ENCODE data around the gene AIP. TPM values are rescaled to one million over a fixed set of nuclear protein-coding genes. Genes with fewer than 3 reads are reported as not detected.
A peak's percentile ranks its signal among the peaks of the same experiment; 100 is the strongest.
"Not testable (repeated sequence)": the region's sequence is repeated elsewhere in the genome, so short reads cannot be mapped to it uniquely, and the experiment has no call there.

Gene AIP
- total RNA-seq, 1 experiment from 2014 or later: 99.9 TPM

DNA sequence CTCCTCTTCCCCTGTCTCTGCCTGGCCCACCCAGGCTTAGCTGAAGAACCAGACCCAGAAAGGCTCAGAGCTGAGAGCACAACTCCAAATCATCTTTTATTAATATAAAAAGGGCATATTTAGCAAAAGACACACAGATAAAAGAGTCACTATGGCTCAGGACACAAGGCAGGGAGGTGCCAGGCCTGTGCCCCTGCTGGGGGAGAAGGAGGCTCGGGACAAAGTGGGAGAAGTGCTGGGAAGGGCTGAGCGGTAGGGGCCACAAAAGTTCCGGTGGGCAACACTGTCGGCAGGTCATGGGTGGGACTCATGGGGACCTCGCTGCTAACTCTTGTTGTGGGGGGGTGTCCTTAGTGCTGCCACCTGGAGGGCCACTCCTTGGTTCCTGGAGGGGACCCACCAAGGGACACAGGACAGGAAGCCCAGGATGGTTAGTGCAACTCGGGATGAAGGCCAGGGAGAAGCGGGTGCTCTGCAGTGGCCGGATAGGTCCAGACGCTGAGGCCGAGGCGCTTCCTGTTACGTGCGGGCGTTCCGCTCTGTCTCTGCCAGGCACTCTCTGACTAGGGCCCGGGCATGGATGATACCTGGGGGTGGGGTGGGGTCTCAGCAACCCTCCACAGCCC lies 23.7 kb downstream of the AIP start:
- DNase-seq (ENCODE audit: low spot score): no peak

DNA sequence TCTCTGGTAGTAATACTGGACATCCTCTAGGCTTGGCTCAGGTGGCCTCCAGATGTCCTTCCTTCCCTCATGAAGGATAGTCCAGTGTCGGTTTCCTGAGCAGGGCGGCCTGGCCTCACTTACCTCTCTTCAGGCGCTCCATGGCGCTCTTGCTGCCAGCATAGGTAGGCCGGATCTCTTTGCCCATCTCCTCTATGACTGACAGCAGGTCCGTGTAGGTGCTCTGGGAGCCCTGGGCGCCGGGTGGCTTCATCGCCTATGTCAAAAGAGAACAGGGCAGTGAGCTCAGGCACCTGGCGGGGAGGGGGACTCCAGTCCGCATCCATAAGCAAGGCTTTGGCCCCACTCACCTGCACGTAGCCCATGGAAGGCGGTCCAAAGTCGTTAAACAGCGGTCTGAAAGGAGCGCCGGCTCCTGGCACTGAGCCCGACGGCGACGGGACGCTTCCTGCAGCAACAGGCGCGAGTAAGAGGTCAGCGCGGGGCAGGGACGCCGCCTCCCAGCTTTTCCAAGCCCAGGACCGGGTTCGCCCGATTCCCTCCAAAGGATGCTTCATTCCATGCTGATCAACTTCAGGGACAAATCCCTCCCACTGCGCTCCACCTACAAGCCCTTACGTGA lies 24.5 kb downstream of the AIP start:
- DNase-seq (ENCODE audit: low spot score): no peak

DNA sequence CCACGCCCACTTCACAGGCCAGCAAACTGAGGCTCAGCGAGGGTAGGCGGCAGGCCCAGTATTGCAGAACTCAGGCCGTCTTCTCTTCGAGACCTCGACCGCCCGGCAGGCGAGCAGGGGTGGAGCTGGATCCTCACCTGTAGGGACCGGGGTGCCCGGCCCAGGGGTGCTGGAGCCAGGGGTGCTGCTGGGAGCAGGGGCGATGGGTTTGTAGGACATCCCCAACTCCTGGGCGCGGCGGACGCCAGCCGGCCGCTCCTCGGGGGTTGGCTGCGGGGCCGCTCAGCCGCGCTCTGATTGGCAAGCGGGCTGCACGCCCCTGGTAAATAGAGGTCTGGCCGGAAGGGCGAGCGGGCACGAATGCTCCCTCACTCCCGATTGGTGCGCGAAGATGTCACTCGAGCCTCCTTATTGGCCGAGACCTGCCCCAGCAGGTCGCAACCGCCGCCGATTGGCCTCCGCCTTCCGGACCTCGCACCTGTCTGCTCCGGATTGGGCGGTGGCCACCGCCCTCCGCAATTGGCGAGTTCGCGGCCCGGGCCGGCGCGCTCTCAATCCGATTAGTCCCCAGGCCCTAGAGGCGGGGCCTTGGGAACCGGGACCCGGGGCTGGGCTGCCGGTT lies 25.1 kb downstream of the AIP start, which contains the start of gene CDK2AP2:
Gene CDK2AP2, minus strand, starts transcription at position 299 of the 622 bp plus-strand sequence. Its CDS starts 80 bp downstream, at position 219.
- peak; percentile 98 for DNase-seq (ENCODE audit: low spot score)

DNA sequence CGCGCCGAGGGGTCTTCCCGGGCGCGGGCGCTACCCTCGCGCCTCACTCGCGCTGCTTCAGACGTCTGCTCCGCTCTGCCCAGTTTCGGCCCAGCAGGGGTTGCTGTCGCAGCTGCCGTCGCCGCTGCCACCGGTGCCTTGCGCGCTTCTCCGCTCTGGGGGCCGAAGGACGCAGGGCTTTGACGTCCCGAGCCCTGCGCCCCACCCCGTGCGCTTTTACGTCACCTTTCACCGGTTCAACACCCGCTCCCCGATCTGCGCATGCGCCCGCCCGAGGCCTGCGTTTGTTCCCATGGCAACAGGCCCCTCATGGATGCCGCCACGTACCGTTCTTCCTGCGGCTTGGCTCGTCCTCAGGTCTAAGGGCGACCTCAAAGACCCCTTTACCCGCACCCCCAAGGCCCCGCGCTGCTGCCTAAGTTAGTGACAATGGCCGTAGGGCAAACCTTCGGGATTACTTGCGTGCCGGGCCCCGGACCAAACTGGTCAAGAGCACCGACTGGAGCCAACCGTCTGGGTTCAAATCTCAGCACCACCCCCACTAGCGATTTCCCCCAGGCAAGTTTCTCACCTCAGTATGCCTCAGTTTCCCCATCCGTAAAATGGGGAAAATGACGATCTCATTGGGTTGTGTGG lies 25.8 kb downstream of the AIP start:
- peak; percentile 89 for DNase-seq (ENCODE audit: low spot score)

DNA sequence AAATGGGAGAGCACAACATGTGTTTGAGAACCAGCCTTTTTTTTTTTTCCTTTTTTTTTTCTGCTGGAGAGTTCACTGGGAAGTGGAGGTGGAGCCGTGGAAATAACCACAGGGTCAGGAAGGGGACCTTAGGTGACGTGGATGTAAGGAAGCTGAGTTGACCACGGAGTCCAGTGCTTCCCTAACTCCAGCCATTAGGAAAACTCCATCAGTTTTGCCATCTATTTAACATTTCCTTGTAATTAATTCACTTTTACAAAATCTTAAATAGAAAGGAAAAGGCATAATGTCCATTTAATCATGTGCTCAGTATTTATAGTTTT lies 27.2 kb downstream of the AIP start:
- DNase-seq (ENCODE audit: low spot score): no peak

DNA sequence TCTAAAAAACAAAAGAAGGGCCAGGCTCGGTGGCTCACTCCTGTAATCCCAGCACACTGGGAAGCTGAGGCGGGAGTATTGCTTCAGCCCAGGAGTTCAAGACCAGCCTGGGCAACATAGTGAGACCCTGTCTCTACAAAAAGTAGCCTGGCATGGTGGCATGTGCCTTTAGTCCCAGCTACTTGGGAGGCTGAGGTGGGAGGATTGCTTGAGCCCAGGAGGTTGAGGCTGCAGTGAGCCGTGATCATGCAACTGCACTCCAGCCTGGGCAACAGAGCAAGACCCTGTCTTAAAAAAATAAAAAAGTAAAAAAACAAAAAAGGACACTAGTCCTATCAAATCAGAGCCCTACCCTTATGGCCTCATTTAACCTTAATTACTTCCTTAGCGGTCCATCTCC lies 28.7 kb downstream of the AIP start:
- not testable (repeated sequence) for DNase-seq (ENCODE audit: low spot score)

DNA sequence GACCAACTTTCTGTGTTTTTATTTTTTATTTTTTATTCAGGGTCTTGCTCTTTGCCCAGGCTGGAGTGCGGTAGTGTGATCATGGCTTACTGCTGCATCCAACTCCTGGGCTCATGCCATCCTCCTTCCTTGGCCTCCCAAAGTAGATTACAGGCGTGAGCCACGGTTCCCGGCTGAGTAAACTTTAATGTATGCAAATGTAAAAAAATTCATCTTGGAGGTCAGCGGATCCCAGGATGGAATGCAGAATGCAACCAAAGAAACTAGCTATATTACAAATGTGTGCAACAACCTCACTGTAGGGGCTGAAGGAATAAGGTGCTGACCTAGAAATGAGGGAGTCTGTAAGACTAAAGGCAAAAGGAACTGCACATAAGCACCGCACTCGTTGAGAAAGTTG lies 31.3 kb downstream of the AIP start:
- DNase-seq (ENCODE audit: low spot score): no peak

DNA sequence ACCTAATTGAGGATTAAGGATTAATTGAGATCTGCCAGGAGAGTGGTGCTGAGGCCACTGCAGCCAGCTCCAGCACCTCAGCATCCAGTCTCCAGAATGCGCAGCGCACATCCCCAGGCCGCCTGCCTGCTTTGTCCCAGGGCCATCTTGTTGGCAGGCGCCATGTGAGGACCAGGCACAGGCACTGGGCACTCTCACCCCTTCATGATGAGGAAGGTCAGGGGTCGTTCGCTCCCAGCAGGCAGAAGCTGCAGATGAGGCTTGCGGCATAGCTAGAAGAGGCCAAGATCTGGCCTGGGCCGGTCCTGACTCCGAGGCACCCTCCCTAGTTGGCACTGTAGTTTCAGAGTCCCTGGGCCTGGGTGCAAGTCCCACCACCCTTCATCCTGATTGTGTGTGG lies 34.0 kb downstream of the AIP start:
- DNase-seq (ENCODE audit: low spot score): no peak

DNA sequence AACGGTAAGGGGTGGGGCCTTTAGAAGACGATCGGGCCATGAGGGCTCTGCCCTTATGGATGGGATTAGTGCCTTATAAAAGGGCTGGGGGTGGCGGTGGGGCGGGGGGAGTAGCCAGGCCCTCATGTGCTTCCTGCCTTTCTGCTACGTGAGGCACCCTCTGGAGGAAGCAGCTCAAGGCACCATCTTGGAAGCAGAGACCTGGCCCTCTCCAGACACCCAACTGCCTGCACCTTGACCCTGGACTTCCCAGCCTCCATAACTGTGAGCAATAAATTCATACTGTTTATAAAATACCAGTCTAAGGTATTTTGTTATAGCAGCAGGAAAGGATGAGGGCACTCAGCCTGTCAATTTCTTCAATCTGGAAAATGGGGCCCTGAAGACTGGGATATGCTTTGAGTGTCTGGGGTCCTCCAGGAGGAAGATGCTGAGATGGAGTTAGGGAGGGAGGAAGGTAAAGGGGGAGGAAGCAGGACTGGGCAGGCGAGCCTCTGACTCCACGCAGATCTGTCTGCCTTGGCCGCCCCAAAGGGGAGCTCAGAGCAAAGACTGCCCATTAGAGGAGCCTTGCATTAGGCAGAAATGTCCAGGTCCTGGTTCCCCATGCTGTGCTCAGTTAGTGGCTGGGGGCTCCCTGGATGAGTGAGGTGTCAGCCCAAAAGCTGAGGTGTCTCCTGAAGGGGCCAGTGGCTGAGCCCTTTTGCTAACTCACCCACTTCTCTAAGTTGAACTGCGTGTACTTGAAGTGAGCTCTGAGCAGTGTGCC lies 35.1 kb downstream of the AIP start:
- no peak for DNase-seq (ENCODE audit: low spot score)

DNA sequence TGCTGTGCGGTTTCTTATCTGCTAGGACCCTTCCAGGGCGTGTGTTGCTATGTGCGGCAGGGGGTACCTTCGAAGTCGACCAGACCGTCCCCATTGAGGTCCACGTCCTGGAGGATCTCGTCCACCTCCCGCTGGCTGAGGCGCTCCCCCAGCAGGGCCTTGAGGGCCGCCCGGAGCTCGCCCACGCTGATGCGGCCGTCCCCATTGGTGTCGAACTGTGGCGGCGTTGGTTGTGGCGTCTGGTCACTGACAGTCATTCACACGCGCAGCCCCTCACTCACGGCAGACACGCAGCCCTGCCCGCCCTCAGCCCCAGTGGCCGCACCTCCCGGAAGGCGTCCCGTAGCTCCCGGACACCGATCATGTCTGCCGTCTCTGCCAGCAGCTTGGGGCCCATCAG lies 36.9 kb downstream of the AIP start:
- DNase-seq (ENCODE audit: low spot score): no peak

DNA sequence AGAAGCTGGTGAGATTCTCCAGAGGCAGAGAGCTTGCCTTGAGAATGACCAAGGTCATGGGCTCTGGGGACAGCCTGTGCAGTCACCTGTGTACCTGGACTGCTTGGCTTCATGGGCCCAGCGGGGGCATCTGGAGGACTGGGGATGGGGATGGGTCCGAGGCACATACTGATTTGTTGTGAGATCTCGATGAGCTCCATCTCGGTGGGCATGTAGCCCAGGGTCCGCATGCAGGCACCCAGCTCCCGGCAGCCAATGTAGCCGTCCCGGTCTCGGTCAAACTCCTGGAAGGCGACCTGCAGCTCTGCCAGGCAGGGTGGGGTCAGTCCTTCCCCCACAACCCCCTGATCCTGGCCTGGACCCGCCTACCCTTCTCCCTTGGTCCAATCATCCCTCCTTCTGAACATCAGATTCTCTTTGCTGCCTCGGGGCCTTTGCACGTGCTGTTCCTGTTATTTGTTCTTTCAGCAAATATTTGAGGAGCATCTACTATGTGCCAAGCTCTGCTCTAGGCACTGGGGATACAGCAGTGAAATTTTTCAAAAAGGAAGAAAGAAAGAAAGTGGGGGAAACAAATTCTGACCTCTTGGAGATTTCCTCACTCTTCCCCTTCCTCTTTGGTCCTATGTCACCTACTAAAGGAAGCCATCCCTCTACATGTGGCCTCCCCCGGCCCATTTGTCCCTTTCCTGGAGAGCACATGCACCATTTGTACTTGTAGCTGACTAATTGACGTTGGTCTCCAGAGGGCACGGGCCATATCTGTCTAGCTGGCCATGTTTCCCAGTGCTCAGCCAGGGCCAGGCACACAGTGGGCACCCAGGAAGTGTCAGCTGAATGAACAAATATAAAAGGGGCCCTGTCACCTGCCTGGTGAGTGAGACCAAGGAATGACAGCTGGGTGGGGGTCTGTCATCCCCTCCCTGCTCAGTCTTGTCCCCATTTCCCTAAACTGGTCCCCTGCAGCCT lies 38.3 kb downstream of the AIP start:
- DNase-seq (ENCODE audit: low spot score): no peak

DNA sequence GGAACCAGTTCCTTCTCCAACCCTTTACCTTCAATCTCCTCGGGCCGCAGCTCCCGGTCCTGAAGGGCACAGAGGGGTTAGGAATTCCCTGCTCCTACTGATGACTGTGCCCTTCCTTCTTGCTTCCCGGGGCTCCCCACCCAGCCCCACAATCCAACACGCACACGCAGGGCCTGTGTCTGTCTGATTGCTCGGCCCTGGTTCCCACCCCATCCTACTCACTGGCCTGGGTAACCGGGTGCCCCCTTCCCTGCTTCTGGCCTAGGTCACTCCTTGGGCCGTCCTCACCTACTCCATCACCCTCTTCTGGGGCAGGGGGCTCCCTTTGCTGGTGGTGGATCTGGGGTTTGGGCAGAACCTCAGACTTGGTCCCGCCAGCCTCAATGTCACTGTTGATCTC lies 39.1 kb downstream of the AIP start:
- no peak for DNase-seq (ENCODE audit: low spot score)

DNA sequence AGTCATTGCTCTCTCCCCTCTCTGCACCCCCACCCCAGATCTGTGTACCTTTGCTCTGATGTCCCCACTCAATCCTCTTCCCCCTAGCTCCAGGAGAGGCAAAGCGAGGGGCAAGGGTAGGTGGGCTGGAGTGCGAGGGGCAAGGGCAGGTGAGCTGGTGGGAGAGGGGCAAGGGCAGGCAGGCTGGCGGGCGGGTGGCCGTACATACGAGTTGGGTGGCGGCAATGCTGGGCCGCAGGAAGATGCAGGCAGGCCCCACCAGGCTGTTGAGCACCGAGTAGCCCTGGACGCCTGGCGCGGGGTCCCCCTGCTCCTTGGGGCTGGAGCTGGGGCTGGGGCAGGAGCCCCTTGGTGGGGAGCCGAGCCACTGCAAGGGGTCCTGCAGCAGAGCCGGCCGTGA lies 39.5 kb downstream of the AIP start:
- DNase-seq (ENCODE audit: low spot score): no peak

DNA sequence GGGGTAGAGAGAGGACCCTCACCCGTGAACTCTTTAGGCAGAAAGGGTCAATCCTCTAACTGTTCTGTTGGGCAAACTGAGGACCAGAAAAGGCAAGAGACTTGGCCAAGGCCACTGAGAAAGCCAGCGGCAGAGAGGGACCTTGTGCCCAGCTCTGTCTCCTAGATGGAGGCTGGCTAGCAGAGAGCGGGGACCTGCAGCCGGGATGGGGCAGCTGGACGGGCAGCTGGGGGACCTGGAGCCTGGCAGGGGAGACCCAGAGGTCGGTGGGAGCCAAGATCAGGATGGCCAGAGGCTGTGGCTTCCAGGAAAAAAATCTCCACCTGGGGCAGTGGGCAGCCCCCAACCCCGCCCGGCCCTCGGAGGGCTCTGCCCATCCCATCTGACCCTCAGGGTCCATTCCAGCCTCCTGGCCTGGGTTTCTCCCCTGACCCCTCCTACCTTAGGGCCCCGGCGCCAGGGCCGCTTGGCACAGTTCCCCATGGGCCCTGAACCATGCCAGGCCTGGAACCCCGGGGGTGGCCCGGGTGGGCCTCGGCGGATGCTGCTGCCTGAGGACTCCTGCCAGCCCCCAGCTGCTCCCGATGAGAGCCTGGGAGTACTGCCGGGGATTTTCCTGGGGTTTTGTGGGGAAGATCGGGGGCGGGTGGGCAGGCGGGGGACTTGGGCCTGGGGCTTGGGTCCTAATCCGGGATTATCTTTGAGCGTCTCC lies 40.2 kb downstream of the AIP start, which contains the start of gene CABP2:
Gene CABP2, minus strand, starts transcription at position 603 of the 712 bp plus-strand sequence. Its CDS starts 120 bp downstream, at position 483.
- no peak for DNase-seq (ENCODE audit: low spot score)

DNA sequence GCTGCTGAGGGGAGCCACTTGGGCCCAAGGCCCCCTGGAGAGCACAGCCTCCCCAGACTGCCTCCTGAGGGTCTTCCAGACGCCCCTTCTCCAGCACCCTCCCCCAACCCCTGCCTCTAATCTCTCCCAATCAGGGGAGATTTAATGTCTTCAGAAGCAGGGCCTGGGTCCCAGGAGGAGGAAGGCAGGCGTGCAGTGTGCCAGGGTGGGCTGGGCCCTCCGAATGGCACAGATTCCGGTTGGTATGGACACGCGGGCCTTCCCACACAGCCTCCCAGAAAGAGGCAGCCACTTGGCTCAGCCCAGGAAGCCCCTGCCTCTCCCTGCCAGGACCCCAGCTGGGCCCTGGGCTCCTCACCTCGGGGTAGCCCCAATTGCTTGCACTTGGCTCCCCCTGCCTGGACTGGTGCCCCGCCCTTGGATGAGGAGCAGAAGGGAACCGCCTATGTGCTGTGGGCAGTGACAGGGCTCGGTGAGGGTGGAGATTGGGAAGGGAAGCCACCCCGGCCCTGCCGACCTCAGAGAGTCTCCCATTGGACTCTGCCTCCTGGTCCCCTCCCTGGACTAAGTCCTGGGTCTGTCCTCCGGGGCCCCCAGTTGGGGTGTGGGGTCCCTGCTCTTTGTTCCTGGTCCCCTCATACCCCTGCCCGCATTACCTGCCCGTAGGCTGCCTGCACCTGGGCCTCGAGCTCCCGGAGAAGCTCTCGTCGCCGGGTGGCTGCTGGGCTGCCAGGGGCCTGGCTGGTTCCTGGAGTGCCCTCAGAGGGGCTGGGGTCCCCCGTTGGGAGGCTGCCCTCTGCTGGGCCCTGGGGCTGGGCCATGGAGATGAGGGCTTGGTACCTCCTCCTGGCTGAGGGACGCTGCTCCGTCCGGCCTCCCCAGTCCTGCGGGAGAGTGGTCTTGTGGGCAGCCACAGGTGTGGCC lies 41.0 kb downstream of the AIP start:
- no peak for DNase-seq (ENCODE audit: low spot score)

DNA sequence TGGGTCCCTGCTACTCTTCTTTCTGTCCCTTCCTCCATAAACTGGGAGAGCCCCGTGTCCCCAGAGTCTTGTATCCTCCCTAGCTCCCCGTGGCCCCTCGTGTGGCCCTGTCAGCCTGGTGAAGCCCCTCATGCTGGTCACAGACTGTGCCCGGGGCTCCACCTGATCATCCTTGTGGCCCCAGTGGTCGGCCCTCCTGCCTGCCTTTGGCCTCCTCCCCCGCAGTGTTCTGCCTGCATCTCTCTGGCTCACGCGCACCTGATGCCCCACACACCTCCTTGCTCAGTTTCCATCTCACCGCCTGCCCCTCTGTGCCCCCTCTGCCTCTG lies 41.6 kb downstream of the AIP start:
- no peak for DNase-seq (ENCODE audit: low spot score)

DNA sequence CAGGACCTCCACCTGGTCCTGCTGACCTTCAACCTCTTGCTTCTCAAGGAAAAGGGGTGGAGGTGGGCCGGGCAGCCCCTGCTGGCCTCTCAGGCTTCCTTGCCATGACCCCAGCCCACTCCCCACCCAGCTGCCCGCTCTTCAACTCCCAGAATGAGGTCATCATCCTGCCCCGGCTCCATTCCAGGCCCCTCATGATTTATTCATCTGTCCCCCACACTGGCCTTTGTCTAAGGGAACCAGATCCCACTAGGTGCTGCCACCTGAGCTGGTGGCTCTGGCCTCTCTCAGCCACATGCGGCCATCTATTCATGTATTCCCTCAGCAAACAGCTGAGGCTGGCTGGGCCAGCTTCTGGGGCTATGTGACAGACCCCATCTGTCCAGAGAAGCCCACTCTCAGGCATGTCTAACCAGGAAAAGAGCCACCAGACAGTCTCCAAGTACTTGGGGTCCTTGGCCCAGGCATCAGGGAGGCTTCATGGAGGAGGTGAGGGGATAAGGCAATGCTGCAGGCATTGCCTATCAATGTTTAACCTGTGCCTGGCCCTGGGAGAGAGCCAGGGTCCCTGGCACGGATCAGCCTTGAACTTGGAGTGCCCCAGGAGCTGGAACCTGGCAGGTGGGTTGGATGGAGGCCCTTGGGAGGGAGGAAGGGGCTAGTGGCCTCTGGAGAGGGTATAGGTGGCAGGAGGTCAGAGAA lies 42.6 kb downstream of the AIP start:
- no peak for DNase-seq (ENCODE audit: low spot score)

DNA sequence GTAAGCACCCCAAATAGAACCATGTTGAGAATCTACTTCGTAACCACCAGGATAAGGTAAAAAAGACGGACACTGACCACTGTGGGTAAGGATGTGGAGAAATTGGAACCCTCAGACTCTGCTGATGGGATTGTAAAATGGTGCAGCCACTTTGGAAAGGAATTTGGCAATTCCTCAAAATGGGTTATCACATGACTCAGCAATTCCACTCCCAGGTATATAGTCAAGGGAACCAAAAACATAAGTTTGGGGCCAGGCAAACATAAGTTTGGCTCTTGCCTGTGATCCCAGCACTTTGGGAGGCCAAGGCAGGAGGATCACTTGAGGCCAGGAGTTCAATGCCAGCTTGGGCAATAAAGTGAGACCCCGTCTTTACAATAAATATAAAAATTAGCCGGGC lies 45.5 kb downstream of the AIP start:
- no peak for DNase-seq (ENCODE audit: low spot score)

DNA sequence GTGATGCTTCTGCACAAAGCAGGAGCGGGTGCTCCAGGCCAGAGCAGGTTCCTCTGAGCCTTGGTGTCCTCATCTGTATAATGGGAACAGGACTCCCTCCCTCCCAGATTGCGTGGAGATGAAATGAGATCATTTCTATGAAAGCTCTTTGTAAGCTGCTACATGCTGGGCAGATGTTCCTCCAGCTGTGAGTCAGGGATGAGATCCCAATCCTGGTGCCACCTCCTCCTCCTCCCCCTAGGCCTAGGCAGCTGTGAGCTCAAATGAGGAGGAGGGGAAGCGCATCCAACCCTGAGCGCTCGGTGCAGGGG lies 47.4 kb downstream of the AIP start:
- DNase-seq (ENCODE audit: low spot score): no peak
